ENCODE results near the gene MAP1S. TPM values are rescaled to one million over a fixed set of nuclear protein-coding genes. Genes with fewer than 3 reads are reported as not detected.
A peak's percentile ranks its signal among the peaks of the same experiment; 100 is the strongest.
"Not testable (repeated sequence)": the region's sequence is repeated elsewhere in the genome, so short reads cannot be mapped to it uniquely, and the experiment has no call there.

The MAP1S gene
- total RNA-seq, 1 donor from 2014 or later: 47.8 TPM

DNA sequence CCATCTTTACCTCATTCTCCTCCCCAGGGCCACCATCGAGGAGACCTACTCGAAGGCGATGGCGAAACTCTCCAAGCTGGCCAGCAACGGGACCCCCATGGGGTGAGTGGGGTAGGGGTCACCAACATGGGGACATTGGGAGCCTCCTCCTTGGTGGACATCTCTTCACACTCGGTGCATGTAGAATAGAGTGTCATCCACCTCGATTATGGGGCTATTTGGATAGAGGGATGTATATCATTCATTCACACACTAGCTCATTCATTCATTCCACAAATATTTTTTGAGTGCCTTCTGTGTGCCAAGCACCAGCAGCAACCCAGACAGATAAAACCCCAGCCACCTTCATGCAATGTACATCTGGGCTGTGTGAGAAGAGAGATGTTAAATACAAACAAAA is 45.1 kb downstream of the MAP1S start:
- no peak for DNase-seq

GRCh38 chr19:17765069-17765618 is 45.9 kb downstream of the MAP1S start:
- peak; percentile 28 for DNase-seq

- DNase-seq: peak; percentile 88
Measured at GRCh38 chr19:17766543-17767131, 47.4 kb downstream of the MAP1S start.

GRCh38 chr19:17767559-17767958 is 48.3 kb downstream of the MAP1S start:
- no peak for DNase-seq

DNA sequence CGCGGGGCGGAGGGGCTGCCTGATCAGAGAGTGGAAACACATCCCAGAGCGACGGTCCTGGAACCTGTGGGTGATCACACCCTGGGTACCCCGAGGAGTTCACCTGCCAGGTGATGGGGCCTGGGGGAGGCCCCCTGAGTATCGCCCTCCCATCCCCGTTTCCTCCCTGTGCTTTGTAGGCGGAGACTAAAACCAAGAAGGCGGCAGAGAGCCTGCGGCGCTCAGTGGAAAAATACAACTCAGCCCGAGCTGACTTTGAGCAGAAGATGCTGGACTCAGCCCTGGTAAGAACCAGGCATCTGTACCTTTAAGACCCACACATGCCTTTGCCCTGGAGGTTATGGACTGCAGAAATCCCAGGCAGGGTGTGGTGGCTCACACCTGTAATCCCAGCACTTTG is 51.3 kb downstream of the MAP1S start:
- DNase-seq: no peak

DNA sequence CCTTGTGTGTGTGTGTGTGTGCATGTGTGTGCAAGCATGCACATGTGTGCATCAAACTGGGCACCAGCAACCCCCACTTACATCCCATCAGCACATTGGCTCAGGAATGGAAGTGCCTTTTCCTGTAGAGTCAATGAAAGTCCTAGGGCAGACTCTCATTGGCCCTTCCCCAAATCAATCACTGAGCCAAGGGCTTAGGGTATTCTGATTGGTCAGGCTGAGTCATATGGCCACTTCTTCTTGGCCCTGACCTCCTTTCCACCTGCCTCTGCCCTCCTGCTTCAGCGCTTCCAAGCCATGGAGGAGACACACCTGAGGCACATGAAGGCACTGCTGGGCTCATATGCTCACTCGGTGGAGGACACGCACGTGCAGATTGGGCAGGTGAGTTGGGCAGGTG is 52.9 kb downstream of the MAP1S start:
- DNase-seq: peak; percentile 34

GRCh38 chr19:17775245-17775927 is 56.1 kb downstream of the MAP1S start:
- DNase-seq: peak; percentile 59

DNA sequence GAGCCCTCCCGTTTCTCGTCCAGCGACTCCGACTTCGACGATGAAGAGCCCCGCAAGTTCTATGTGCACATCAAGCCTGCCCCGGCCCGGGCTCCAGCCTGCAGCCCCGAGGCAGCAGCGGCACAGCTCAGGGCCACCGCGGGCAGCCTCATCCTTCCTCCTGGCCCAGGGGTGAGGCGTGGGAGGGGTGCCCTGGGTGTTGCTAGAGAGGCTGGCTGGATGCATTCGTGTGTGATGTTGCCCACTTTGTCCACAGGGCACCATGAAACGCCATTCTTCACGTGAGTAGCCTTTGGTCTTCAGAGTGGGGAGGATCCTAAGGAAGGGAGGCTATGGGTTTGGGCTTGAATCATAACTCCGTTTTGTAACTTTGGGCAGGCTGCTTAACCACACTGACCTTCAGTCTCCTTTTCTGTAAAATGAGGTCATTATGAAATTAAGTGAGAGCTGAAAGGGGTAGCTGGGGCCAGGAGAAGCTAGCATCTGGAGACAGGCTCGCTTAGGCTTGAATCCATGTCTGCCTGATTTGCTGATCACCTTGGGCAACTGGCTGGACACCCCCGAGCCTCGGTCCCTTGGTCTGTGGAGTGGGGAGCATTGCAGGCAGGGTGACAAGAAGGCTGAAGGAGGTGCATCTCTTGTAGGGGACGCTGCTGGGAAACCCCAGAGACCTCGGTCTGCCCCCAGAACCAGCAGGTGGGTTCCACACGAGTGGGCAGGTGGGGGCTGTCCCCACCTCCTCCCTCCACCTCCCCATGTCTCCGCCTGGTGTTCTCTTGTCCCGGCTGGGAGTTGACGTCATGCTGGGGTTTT is 56.9 kb downstream of the MAP1S start:
- DNase-seq: no peak

- not testable (repeated sequence) for DNase-seq
Measured at GRCh38 chr19:17777840-17778239, 58.6 kb downstream of the MAP1S start.

- DNase-seq: peak; percentile 63
Measured at GRCh38 chr19:17778251-17778967, 59.1 kb downstream of the MAP1S start.

DNA sequence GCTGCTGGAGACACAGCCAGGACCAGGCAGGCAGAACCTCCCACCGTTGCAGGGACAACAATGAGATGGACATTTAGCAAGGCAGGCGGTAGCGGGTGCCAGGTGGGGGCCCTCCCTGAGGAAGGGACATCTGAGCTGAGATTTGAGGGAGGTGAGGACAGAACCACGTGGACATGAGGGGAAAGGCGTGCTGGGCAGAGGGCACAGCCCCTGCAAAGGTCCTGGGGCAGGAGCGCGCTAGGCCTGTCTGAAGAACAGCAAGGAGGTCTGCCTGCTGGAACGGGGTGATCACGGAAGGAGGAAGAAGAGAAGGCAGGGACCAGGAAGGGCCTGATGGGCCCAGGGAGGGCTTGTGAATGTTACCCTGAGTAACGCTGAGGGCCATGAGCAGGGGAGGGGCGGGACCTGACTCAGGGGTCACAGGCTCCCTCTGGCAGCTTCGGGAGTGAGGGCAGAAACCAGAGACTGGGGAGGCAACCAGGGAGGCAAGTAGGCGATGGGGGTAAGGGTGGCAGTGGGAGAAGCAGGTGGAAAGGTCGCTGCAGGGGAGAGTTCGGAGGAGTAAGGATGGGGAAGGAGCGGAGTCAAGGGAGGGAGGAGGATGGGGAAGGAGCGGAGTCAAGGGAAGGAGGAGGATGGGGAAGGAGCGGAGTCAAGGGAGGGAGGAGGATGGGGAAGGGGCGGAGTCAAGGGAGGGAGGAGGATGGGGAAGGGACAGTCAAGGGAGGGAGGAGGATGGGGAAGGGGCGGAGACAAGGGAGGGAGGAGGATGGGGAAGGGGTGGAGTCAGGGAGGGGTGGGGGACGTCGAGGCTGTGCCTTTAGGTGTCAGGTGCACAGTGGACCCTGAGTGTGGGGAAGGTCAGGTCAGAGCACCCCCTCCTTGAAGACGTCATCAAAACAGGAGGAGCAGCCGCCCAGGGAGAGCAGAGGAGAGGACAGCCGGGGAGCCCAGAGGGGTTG is 60.0 kb downstream of the MAP1S start:
- DNase-seq: peak; percentile 52

DNA sequence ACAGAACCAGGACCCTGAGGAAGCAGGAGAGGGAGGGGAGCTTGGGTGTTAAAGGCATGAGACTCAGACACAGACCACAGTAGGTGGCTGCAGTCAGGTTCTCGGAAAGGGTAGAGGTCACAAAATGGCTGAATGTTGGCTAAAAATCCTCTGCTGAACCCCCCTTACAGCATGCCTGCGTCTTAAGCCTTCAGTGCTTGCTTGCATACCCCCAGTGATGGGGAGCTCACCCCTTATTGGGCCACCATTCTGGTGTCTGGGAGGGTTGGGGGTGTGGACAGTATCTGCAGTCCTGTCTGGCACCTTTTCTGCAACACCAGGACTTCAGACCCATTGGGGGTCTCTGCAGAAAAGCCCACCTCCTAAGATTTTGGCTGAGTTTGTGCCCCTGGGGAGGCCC is 61.5 kb downstream of the MAP1S start:
- DNase-seq: no peak

DNA sequence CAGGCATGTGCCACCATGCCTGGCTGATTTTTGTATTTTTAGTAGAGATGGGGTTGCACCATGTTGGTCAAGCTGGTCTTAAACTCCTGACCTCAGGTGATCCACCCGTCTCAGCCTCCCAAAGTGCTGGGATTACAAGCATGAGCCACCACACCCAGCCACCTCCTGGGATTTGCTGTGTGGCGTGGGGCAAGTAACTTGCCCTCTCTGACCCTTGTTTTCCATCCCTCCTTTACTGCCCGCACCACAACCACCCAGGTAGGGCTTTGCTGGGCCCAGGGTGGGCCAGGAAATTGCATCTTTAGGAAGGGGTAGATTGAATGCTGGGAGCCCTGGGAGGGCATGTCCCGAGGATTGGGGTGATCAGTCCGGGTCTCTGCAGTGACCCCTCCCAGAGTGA is 64.4 kb downstream of the MAP1S start:
- DNase-seq: not testable (repeated sequence)

Other genes starting within 250 kb of the MAP1S start
- 31.7 and 35.5 TPM in 2 replicates for gene SLC27A1, start 249.0 kb upstream of the MAP1S start, total RNA-seq
- gene PGLS, start 207.8 kb upstream of the MAP1S start, total RNA-seq: 65.7 and 74.7 TPM in 2 replicates
- gene COLGALT1, start 163.8 kb upstream of the MAP1S start, total RNA-seq: 105 and 106 TPM in 2 replicates
- under 0.01 and 0.09 TPM in 2 replicates for gene UNC13A, start 31.1 kb upstream of the MAP1S start, total RNA-seq
- gene FCHO1, start 32.0 kb downstream of the MAP1S start, total RNA-seq: 0.51 and 0.56 TPM in 2 replicates
- gene B3GNT3, start 75.7 kb downstream of the MAP1S start, total RNA-seq: 0.42 TPM in 1 of 2 replicates, not detected in the other
- gene INSL3, start 102.0 kb downstream of the MAP1S start, total RNA-seq: not detected in 2 replicates
- 3.2 and 4.1 TPM in 2 replicates for gene JAK3, start 128.5 kb downstream of the MAP1S start, total RNA-seq
- 793 and 1,347 TPM in 2 replicates for gene RPL18A, start 140.4 kb downstream of the MAP1S start, total RNA-seq
- not detected in 2 replicates for gene SLC5A5, start 152.5 kb downstream of the MAP1S start, total RNA-seq
- gene CCDC124, start 213.5 kb downstream of the MAP1S start, total RNA-seq: 24.8 and 58.4 TPM in 2 replicates
- under 0.01 and 0.42 TPM in 2 replicates for gene KCNN1, start 247.6 kb downstream of the MAP1S start, total RNA-seq

All from dermis blood vessel endothelial cell (primary cell).